ENCODE data around the gene PIGO. TPM values are rescaled to one million over a fixed set of nuclear protein-coding genes. Genes with fewer than 3 reads are reported as not detected.

PIGO gene
- total and polyA plus RNA-seq, 10 of the 15 experiments (the other 5 are each of a cell fraction or from before 2014, with no cell fraction given): 8.2 to 23.3 (median 18.4) TPM

- FAIRE-seq: no peak
- ChIA-PET POLR2A (interaction anchor here (0.5 to 2.6 kb wide), 15 partner anchors 8 to 1222 kb away, joined by 3 to 31 read pairs (median 4); partner anchors contain the start of genes ARHGEF39, ATOSB, DNAJB5 and FANCG), SMC1A (ENCODE audit: uncharacterized antibody, unreplicated experiment) (interaction anchor here (1.1 to 3.3 kb wide), 5 partner anchors 9 to 25 kb away, joined by 3 to 19 read pairs (median 9); partner anchors contain the start of genes FANCG and PIGO), RAD21 (ENCODE audit: unreplicated experiment) (interaction anchor here (0.8 to 2.5 kb wide), 11 partner anchors 8 to 579 kb away, joined by 3 to 11 read pairs (median 4); partner anchors contain the start of genes ATOSB, FANCG, PIGO and SIT1), CTCF (interaction anchor here (1.0 to 2.5 kb wide), 12 partner anchors 8 to 575 kb away, joined by 3 to 29 read pairs (median 6); partner anchors contain the start of genes FANCG, PIGO and STOML2)
- Histone ChIP-seq H2AFZ (ENCODE audit: control insufficient read depth, low read depth, low read length) (peak overlapping the region; percentile 61), H4K20me1 (ENCODE audit: control insufficient read depth, insufficient read depth) (peaks cover 30% of the 10 kb centered on the region), H3K36me3 (ENCODE audit: control insufficient read depth in 2 of 2, insufficient read depth in 2 of 2, low read length in 1 of 2) (peaks cover 2 to 28% of the 10 kb centered on the region in 2 experiments; a peak in 3 of 4 replicates), H3K4me3 (peak overlapping the region; percentile 78), H3K79me2 (ENCODE audit: control insufficient read depth, insufficient read depth, low read length) (peaks cover 55% of the 10 kb centered on the region), H3K4me2 (ENCODE audit: control insufficient read depth, insufficient read depth) (no peak overlapping the region; the same call in 1 of the 2 replicates), H3K4me1 (ENCODE audit: control insufficient read depth, insufficient read depth, low read length) (peaks cover 12% of the 10 kb centered on the region), H3K9ac (ENCODE audit: control insufficient read depth, insufficient read depth, low read length) (peak overlapping the region; percentile 81), H3K27ac (ENCODE audit: control insufficient read depth, insufficient read depth) (peak overlapping the region; percentile 88), H3K9me3 (replicated peaks; ENCODE audit: control insufficient read depth, insufficient read depth, low read length) (no peaks in the 10 kb centered on the region), H3K27me3 (replicated peaks in 1 of 2; ENCODE audit: control insufficient read depth in 2 of 2, insufficient read depth in 2 of 2, low read length in 1 of 2) (no peaks in the 10 kb centered on the region)
- in situ Hi-C loops (cut with MboI): no loop called here
- DNase-seq (ENCODE audit: low read depth, low spot score): no peak
- BruUV-seq (replicated peaks): no TSS peak
- intact Hi-C loops (cut with micrococcal nuclease; ENCODE audit: unreplicated experiment): loop anchor here (5.0 to 10.0 kb wide), 3 partner anchors 40 to 653 kb away; partner anchors contain the start of gene DNAJB5
- peak; percentile 86 for ATAC-seq
- under 1% methylated on average over 66 of the region's 79 CpGs for WGBS (ENCODE audit: insufficient coverage, insufficient replicate concordance, low lambda C conversion rate, missing lambda C conversion rate)
- peak; percentile 90 for TF ChIP-seq NKRF (conservative IDR thresholded peaks at IDR 0.05)
- peak; percentile 72 for TF ChIP-seq POLR2AphosphoS5 (IDR thresholded peaks at IDR 0.05; ENCODE audit: low read length)
- no peak for TF ChIP-seq BRCA1 (IDR thresholded peaks at IDR 0.05; ENCODE audit: low read depth, low read length)
- no peak for TF ChIP-seq SIX5 (IDR thresholded peaks at IDR 0.05; ENCODE audit: low read depth, low read length, severe bottlenecking)
- no peak; the same call in 1 of the 2 replicates for TF ChIP-seq STAT1 (conservative IDR thresholded peaks at IDR 0.05)
- no peak for TF ChIP-seq SPI1 (IDR thresholded peaks at IDR 0.05; ENCODE audit: borderline replicate concordance, insufficient read depth, low read depth, low read length)
- TF ChIP-seq EGR1 (IDR thresholded peaks at IDR 0.05; ENCODE audit: borderline replicate concordance in 1 of 2, low read depth in 2 of 2, low read length in 2 of 2): peak in 1 of 2 experiments; percentile 11; a peak in 1 of 3 replicates
- TF ChIP-seq CHD2 (IDR thresholded peaks at IDR 0.05; ENCODE audit: borderline replicate concordance, low read depth, low read length): 0 out of 2 replicates have a peak, but pooled peaks have one; percentile 33
- no peak for TF ChIP-seq MEF2A (IDR thresholded peaks at IDR 0.05; ENCODE audit: insufficient read depth, low read depth, low read length)
- peak; percentile 74 for TF ChIP-seq BACH1 (IDR thresholded peaks at IDR 0.05; ENCODE audit: borderline replicate concordance)
- TF ChIP-seq CBFB (IDR thresholded peaks at IDR 0.05; ENCODE audit: low read depth): no peak
- TF ChIP-seq CTCF (IDR thresholded peaks at IDR 0.05 in 2 of 3, conservative IDR thresholded peaks at IDR 0.05 in 1 of 3; ENCODE audit: control insufficient read depth in 2 of 3, extremely low read depth in 1 of 3, insufficient read depth in 1 of 3, low read depth in 3 of 3, low read length in 3 of 3): peak in 2 of 3 experiments; percentile 29 to 33; a peak in 3 of 6 replicates
- TF ChIP-seq NFYB (IDR thresholded peaks at IDR 0.05; ENCODE audit: insufficient read depth, low read depth, low read length): peak; percentile 75; the same call in 1 of the 2 replicates
- TF ChIP-seq SMAD1 (IDR thresholded peaks at IDR 0.05; ENCODE audit: low read depth, partially characterized antibody): no peak
- TF ChIP-seq NRF1 (conservative IDR thresholded peaks at IDR 0.05; ENCODE audit: low read depth, low read length): 0 out of 2 replicates have a peak, but pooled peaks have one; percentile 21
- TF ChIP-seq WRNIP1 (IDR thresholded peaks at IDR 0.05; ENCODE audit: borderline replicate concordance, low read depth, low read length): no peak
- TF ChIP-seq HCFC1 (IDR thresholded peaks at IDR 0.05; ENCODE audit: low read length): peak; percentile 7; the same call in 1 of the 2 replicates
- TF ChIP-seq IKZF1 (conservative IDR thresholded peaks at IDR 0.05): peak; percentile 87
Observed at GRCh38 chr9:35071814-35072460, 24.5 kb downstream of the PIGO start.
